SU-DHL-6 (cell line): ENCODE data around the gene ATG10.

Experiments
- EZH2phosphoT487 ChIP-seq: fragments of 200-600 bp; sonication (generic), shearing (Covaris generic); conservative IDR thresholded peaks from 2 replicates; pipeline ENCODE4 v1.6.1; 2018; ENCODE audit warnings: mild to moderate bottlenecking, antibody characterized with exemption, low read length, moderate library complexity, mixed read lengths
- TF ChIP-seq, protein P1 (sequence below): fragments of 200-600 bp; sonication (generic); IDR thresholded peaks from one replicate; pipeline ENCODE4 v1.5.1; 2017; ENCODE audit warnings: antibody characterized with exemption, mild to moderate bottlenecking, low read length, moderate library complexity; ENCODE audit not compliant: insufficient read depth, poor library complexity, severe bottlenecking

DNA sequence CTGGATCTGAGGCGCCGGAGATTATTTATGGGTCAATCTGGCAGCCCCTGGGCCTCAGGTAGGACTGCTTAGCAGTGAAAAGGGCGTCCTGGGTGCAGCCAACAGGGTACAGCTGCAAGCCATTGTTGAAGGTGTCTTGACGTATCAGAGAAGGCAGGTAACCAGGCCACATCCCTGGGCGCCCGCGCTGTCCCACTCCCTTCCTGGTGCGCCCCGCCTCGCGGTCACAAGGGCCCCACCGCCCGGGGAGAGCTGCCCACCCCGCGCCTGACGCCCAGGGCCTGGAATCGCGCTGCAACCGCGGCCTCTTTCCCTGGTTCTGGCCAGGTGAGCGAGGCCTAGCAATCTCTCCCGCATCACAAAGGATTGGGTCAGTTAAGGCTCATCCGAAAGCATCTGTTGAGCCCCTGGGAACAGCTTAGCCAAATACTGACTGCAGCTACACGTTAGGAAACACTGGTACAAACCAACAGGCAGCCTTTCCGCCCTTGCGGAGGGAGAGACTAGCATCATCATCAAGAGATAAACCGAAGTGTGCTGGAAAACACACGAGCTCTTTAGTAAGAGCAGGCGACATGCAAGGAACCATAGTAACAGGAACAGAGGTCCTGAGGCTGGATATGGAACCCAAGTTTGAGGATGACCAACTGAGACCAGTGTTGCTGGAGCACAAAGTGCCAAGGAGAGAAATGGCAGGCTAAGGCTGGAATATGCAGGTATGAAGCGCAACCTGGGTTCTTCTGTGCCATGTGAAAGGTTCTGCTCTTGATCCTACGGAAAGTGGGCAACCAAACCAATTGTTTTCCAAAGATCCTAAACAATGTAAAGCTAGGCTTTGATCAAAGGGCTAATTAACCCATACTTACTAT lies 302.8 kb downstream of the ATG10 start:
- TF ChIP-seq, protein P1, sequence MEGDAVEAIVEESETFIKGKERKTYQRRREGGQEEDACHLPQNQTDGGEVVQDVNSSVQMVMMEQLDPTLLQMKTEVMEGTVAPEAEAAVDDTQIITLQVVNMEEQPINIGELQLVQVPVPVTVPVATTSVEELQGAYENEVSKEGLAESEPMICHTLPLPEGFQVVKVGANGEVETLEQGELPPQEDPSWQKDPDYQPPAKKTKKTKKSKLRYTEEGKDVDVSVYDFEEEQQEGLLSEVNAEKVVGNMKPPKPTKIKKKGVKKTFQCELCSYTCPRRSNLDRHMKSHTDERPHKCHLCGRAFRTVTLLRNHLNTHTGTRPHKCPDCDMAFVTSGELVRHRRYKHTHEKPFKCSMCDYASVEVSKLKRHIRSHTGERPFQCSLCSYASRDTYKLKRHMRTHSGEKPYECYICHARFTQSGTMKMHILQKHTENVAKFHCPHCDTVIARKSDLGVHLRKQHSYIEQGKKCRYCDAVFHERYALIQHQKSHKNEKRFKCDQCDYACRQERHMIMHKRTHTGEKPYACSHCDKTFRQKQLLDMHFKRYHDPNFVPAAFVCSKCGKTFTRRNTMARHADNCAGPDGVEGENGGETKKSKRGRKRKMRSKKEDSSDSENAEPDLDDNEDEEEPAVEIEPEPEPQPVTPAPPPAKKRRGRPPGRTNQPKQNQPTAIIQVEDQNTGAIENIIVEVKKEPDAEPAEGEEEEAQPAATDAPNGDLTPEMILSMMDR: no peak
- no peak for TF ChIP-seq EZH2phosphoT487
